Breast epithelium (tissue), 4 donors: ENCODE data around the gene RASGRF2. TPM values are rescaled to one million over a fixed set of nuclear protein-coding genes. Genes with fewer than 3 reads are reported as not detected.

Source experiments
- DNase-seq, 2 donors: peaks; one replicate each; pipeline ENCODE4 v3.0.0-alpha.2; 2019; ENCODE audit warnings: low spot score in 2 of 2
- H3K27ac ChIP-seq, 2 donors: fragments of 200-600 bp; sonication (generic) in 1 of 2; one replicate each; pipeline ENCODE4 v1.5.1; 2016 to 2019; ENCODE audit warnings: mild to moderate bottlenecking in 1 of 2
- H3K27me3 ChIP-seq, 2 donors: fragments of 200-600 bp; sonication (generic) in 1 of 2; one replicate each; pipeline versions ENCODE4 v1.5.1 to v1.6.0; 2017 to 2019; ENCODE audit warnings: control low read depth in 1 of 2, mild to moderate bottlenecking in 1 of 2
- H3K36me3 ChIP-seq: fragments of 200-600 bp; one replicate; pipeline ENCODE4 v1.5.1; 2019
- H3K4me1 ChIP-seq, 2 donors: fragments of 200-600 bp; sonication (generic); one replicate each; pipeline ENCODE4 v1.5.1; 2016 to 2019; ENCODE audit warnings: control low read depth in 1 of 2
- H3K4me3 ChIP-seq, 3 donors: fragments of 200-600 bp; sonication (generic); 1 replicate in 2 of 3; 2 replicates in 1 of 3; pipeline ENCODE4 v1.5.1; 2016 to 2019; ENCODE audit warnings: mild to moderate bottlenecking in 3 of 3, moderate library complexity in 2 of 3
- H3K9me3 ChIP-seq, 2 donors: fragments of 200-600 bp; sonication (generic) in 1 of 2; one replicate each; pipeline ENCODE4 v1.5.1; 2016 to 2019; ENCODE audit warnings: control low read depth in 1 of 2
- CTCF ChIP-seq, 3 donors: fragments of 450-650 bp; IDR thresholded peaks; one replicate each; pipeline ENCODE4 v1.5.1; 2016 to 2017; ENCODE audit warnings: antibody characterized with exemption in 3 of 3, mild to moderate bottlenecking in 3 of 3, moderate library complexity in 3 of 3
- POLR2A ChIP-seq: fragments of 450-650 bp; IDR thresholded peaks from one replicate; pipeline ENCODE4 v1.6.1; 2016; ENCODE audit warnings: antibody characterized with exemption, mild to moderate bottlenecking, moderate library complexity
- POLR2AphosphoS5 ChIP-seq, 3 donors: sonication (generic); formaldehyde crosslinking; IDR thresholded peaks; one replicate each; pipeline ENCODE4 v1.6.1; 2017; ENCODE audit warnings: antibody characterized with exemption in 3 of 3
- intact Hi-C: fragments of 100-400 bp; cut with DNase I; formaldehyde crosslinking; loops from one replicate; pipeline ENCODE4 v1.15.1; 2023; ENCODE audit warnings: low total_unique reads
- total RNA-seq, 3 donors: library from RNA; depleted of rRNA; stranded (reverse); fragments of >200 nt; gene quantifications; one replicate each; pipeline ENCODE4 v1.1.0, GENCODE V29; 2016

The RASGRF2 gene
- total RNA-seq, 3 donors from 2014 or later, result 6.1 to 15.7 (median 11.1) TPM

DNA sequence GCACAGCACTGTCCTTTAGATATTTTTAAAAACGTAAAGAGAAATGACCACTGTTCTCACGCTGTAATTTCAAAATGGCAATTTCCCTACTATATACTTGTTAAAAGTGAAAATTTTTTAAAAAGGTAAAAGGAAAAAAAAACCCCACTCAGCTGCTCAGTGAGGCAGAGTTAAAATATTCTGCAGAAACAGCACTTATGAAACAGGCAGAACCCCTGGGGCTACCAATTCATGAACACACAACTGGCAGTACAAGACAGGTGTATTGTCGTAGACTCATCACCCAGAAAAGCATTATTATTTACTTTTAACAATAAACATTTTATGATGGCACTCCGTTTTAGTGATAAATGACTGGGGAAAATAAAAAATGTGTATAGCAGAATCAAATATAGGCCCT, 1.5 kb upstream of the RASGRF2 start:
- DNase-seq, result no peak
- H3K4me1 ChIP-seq, result no peaks in the 10 kb centered on the region
- H3K27me3 ChIP-seq, result peaks cover 0 to 16% of the 10 kb centered on the region in 2 donors
- TF ChIP-seq POLR2AphosphoS5 (IDR thresholded peaks at IDR 0.05) (no peak), POLR2A (no peak), CTCF (IDR thresholded peaks at IDR 0.05) (no peak)
- no peaks in the 10 kb centered on the region for H3K36me3 ChIP-seq
- H3K9me3 ChIP-seq, result no peaks in the 10 kb centered on the region
- intact Hi-C loops, result no loop called here
- no peak overlapping the region for H3K27ac ChIP-seq
- no peak overlapping the region for H3K4me3 ChIP-seq

- DNase-seq, result no peak
- intact Hi-C loops, result no loop called here
- H3K9me3 ChIP-seq, result no peaks in the 10 kb centered on the region
- no peaks in the 10 kb centered on the region for H3K36me3 ChIP-seq
- TF ChIP-seq POLR2AphosphoS5 (IDR thresholded peaks at IDR 0.05), result no peak
- no peak for TF ChIP-seq CTCF (IDR thresholded peaks at IDR 0.05)
- TF ChIP-seq POLR2A, result no peak
- no peak overlapping the region for H3K27ac ChIP-seq
- peaks cover 0 to 16% of the 10 kb centered on the region in 2 donors for H3K27me3 ChIP-seq
- H3K4me1 ChIP-seq, result no peaks in the 10 kb centered on the region
- H3K4me3 ChIP-seq, result no peak overlapping the region
Measured at GRCh38 chr5:80959138-80959537, 1.0 kb upstream of the RASGRF2 start.

- Histone ChIP-seq H3K27me3 (peaks cover 0 to 16% of the 10 kb centered on the region in 2 donors), H3K27ac (peak overlapping the region; percentile 57 to 72), H3K4me1 (no peaks in the 10 kb centered on the region), H3K4me3 (peak overlapping the region; percentile 35 to 73 (median 60)), H3K36me3 (no peaks in the 10 kb centered on the region), H3K9me3 (no peaks in the 10 kb centered on the region)
- no peak for TF ChIP-seq POLR2AphosphoS5 (IDR thresholded peaks at IDR 0.05)
- no peak for TF ChIP-seq CTCF (IDR thresholded peaks at IDR 0.05)
- TF ChIP-seq POLR2A, result no peak
- no peak for DNase-seq
- intact Hi-C loops, result no loop called here
Measured at GRCh38 chr5:80960531-80961375, 590 bp downstream of the RASGRF2 start.

- no peak for DNase-seq
- no peaks in the 10 kb centered on the region for H3K9me3 ChIP-seq
- TF ChIP-seq CTCF (IDR thresholded peaks at IDR 0.05) (no peak), POLR2AphosphoS5 (IDR thresholded peaks at IDR 0.05) (no peak), POLR2A (no peak)
- H3K36me3 ChIP-seq, result no peaks in the 10 kb centered on the region
- peaks cover 0 to 16% of the 10 kb centered on the region in 2 donors for H3K27me3 ChIP-seq
- H3K4me1 ChIP-seq, result no peaks in the 10 kb centered on the region
- peak overlapping the region; percentile 35 to 73 (median 60) for H3K4me3 ChIP-seq
- peak overlapping the region; percentile 57 to 72 for H3K27ac ChIP-seq
- intact Hi-C loops, result no loop called here
Measured at GRCh38 chr5:80961376-80962281, 1.5 kb downstream of the RASGRF2 start.
